Measurements from ENCODE around the gene TNPO3.

The TNPO3 gene

DNA sequence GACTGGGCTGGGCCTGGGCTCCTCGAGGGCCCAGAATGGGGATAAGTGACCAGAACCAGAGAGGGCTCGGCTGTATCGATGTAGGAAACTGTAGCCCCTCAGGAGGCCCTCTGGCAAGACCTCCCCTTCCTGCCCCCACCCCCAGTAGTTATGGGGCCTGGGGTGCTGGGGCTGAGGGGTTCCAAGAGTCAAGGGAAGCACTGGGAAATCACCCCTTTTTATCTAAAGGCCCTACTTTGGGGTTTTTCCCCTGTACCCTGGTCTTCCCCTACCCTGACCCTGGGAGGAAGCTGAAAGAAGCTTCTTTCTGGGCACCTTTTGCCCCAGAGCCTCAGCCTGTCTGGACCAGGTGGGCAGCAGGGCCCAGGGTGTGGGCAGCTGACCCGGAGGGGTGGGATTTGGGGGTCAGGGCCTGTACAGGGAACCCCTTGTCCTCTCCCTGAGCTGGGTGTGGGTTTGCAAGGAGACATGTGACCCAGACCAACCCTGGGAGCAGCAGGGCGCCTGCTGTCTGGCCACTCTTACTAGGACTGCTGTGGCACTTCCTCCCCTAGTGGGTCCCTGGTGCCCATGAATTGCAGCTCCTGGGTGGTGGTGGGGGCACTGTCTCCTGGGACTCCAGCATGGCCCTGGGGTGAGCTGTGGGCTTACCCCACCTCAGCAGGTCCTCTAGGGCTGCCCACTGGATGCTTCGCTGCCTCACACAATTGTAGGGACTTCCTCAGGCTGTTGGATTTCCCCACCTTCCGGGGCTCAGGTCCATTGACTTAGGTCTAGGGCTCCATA is 115.6 kb downstream of the TNPO3 start:
- no peak for DNase-seq (ENCODE audit: low read depth)

DNA sequence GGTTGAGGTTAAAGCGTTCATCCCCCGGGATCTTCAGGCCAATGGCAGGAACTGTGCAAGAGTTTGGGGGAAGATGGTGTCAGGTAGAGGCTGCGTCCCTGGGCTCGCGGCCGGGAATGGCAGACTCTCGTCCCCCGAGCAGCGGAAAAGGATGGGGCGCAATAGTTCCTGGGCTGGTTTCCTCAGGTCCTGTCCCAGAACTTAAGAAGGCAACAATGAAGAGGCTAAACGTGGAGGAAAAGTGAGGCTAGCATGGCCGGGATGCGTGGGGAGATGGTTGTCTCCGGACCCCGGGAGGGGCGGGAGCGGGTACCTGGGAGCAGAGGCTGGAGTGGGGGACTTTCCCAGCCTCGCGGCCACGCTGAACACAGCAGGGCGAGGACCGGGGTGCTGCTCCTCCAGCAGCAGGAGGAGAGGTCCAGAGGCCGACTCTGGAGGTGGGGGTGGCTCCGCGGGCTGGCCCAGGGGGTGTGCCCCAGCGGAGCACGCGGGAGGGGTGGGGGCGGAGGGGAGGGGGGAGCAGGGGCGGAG is 116.3 kb downstream of the TNPO3 start:
- DNase-seq (ENCODE audit: low read depth), result no peak

GRCh38 chr7:128937647-128938543 is 117.0 kb downstream of the TNPO3 start, which contains the start of gene IRF5:
Gene IRF5 (plus strand): TSS chr7:128937927. CDS start chr7:128942082, 4,155 bp downstream.
- DNase-seq (ENCODE audit: low read depth), result no peak

GRCh38 chr7:128937271-128937646 is 117.7 kb downstream of the TNPO3 start:
- no peak for DNase-seq (ENCODE audit: low read depth)

GRCh38 chr7:128936798-128937197 is 118.1 kb downstream of the TNPO3 start:
- DNase-seq (ENCODE audit: low read depth), result no peak

- no peak for DNase-seq (ENCODE audit: low read depth)
Observed at GRCh38 chr7:128935342-128935730, 119.6 kb downstream of the TNPO3 start.

DNA sequence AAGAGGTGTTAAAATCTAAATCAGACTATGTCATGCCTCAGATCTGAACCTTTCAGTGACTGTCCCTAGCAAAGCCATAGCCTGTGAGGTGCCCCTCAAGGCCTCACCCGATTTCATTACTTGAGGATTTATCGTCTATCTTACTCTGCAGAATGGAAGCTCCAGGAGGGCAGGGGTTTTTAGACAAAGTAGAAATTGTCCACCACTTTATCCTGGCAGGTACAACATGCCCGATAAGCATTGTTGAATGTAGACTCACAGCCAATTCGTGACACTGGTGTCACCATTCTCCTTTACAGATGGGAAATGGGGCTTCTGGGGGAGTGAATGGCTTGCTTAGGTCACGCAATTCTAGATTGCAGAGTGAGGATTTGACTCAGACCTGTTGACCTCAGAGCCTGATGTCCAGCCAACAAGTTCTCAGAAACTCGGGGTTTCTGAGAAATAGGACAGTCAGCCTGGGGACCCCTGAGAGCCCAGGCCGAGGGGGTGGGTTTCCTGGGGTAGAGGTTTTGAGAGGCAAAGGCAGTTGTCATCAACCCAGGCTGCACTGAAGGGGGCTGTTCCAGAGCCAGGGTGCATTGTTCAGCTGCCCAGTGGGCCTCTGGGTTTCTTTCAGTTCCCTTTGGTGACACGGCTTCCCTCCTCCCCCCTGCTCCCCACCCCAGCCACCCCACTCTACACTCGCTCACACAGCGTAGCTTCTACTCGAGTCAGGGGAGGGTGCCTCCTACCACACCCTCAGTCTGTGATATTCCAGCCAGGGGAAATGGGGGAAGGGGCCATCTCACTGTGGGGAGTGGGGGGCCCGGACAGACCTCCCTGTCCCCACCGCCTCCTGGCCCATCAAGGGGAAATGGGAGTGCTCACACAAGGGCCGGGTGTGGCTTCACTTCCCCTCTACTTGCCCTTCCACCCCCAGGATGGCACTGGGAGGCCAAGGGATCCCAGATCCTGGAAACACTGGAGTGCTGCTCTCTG is 120.3 kb downstream of the TNPO3 start:
- no peak for DNase-seq (ENCODE audit: low read depth)

- no peak for DNase-seq (ENCODE audit: low read depth)
Observed at GRCh38 chr7:128933180-128933891, 121.6 kb downstream of the TNPO3 start.

- DNase-seq (ENCODE audit: low read depth), result no peak
Observed at GRCh38 chr7:128932862-128933179, 122.1 kb downstream of the TNPO3 start.

GRCh38 chr7:128931965-128932861 is 122.7 kb downstream of the TNPO3 start:
- DNase-seq (ENCODE audit: low read depth), result no peak

DNA sequence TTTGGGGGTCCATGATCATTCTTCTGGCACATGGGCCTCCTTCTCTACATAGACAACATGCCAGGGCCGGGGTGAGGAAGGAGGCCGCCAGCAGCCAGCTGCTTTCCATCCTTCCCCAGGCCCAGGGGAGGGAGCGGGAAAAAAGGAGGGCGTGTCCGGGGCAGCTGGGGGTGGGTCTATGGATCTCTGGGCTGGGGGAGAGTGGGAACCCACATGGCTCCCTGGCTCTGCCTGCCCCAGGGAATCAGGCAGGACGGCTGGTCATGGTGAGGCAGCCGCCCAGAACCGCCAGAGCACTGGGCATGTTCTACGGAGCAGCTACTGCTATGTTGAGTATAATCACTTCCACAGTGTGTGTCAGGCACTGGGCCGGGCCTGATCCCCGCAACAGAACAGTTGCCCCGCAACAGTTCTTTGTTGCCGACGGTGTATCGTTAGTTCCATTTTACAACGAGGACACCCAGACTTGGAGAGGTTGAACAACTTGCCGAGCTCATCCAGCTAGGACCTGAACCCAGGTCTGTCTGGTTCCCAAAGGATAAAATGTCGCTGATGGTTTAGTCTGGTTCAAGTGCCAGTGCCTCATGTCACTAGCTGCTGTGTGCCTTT is 123.6 kb downstream of the TNPO3 start:
- no peak for DNase-seq (ENCODE audit: low read depth)

- DNase-seq (ENCODE audit: low read depth), result no peak
Observed at GRCh38 chr7:128928882-128929788, 125.8 kb downstream of the TNPO3 start.

- no peak for DNase-seq (ENCODE audit: low read depth)
Observed at GRCh38 chr7:128928159-128928813, 126.6 kb downstream of the TNPO3 start.

GRCh38 chr7:128924707-128925588 is 130.0 kb downstream of the TNPO3 start:
- no peak for DNase-seq (ENCODE audit: low read depth)

- DNase-seq (ENCODE audit: low read depth), result no peak
Observed at GRCh38 chr7:128923411-128923800, 131.5 kb downstream of the TNPO3 start.

- no peak for DNase-seq (ENCODE audit: low read depth)
Observed at GRCh38 chr7:128922496-128923410, 132.2 kb downstream of the TNPO3 start.

All from GM04504 (cell line).